ENCODE data around the gene HDAC4. TPM values are rescaled to one million over a fixed set of nuclear protein-coding genes. Genes with fewer than 3 reads are reported as not detected.

The HDAC4 gene
- total RNA-seq, 1 donor from 2014 or later, result 11.8 TPM

DNA sequence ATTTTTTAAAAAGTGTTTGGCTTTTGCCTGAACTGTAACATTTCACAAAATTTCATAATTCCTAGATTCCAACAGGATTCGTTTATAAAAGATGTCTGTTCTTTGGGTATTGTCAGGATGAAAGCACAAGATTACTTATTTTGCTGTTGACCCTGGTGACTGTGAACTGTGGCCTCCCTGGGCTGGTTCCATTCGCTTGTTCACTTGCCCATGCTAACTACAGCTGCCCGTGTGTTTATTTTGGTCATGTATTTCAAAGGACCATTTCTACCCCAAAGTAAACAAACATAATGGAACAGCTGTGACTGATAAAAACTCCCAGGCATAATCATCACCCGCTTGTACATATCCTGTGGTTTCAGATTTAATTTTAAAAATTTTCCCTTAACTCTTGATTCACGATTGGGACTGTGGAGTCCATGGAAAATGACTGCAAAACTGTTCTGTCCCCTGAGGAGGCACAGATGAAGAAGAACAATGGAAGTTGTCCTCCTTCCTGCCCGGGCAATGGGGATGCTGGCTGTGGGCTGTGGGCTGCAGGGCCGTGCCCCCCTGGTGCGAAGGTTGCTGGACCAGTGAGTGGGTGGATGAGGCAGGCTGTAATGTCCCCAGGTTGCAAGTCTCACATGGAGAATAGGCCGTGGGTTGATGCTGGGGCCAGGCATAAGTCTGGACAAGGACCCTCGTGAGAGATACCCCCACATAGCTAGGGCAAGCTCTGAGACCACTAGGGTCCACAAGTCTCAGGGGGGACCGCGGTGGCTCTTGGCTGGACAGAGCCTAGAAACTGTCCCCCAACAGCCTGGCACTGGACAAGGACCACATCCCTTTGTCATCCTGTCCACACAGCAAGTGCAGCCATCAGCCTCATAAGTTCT, 28.9 kb upstream of the HDAC4 start:
- H2AFZ ChIP-seq (ENCODE audit: low read depth, low read length), result no peak overlapping the region
- H3K9me3 ChIP-seq (ENCODE audit: insufficient read depth, low read depth, low read length), result no peaks in the 10 kb centered on the region
- H3K4me2 ChIP-seq (ENCODE audit: low read length), result no peak overlapping the region
- H4K20me1 ChIP-seq (ENCODE audit: insufficient read depth, low read length), result no peaks in the 10 kb centered on the region
- no peaks in the 10 kb centered on the region for H3K4me1 ChIP-seq (ENCODE audit: insufficient read depth, low read length)
- no peak overlapping the region for H3K27ac ChIP-seq (ENCODE audit: low read depth, low read length)
- no peaks in the 10 kb centered on the region for H3K27me3 ChIP-seq (ENCODE audit: insufficient read depth, low read length)
- H3K4me3 ChIP-seq (ENCODE audit: insufficient read depth, low read depth, low read length), result no peak overlapping the region
- DNase-seq (ENCODE audit: low read depth) (no peak), FAIRE-seq (no peak)
- TF ChIP-seq, protein P1, sequence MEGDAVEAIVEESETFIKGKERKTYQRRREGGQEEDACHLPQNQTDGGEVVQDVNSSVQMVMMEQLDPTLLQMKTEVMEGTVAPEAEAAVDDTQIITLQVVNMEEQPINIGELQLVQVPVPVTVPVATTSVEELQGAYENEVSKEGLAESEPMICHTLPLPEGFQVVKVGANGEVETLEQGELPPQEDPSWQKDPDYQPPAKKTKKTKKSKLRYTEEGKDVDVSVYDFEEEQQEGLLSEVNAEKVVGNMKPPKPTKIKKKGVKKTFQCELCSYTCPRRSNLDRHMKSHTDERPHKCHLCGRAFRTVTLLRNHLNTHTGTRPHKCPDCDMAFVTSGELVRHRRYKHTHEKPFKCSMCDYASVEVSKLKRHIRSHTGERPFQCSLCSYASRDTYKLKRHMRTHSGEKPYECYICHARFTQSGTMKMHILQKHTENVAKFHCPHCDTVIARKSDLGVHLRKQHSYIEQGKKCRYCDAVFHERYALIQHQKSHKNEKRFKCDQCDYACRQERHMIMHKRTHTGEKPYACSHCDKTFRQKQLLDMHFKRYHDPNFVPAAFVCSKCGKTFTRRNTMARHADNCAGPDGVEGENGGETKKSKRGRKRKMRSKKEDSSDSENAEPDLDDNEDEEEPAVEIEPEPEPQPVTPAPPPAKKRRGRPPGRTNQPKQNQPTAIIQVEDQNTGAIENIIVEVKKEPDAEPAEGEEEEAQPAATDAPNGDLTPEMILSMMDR (IDR thresholded peaks at IDR 0.05; ENCODE audit: insufficient read depth, low read depth, low read length), result no peak
- no peak for TF ChIP-seq EZH2 (IDR thresholded peaks at IDR 0.05; ENCODE audit: insufficient read depth, low read length)
- no peak overlapping the region for H3K4me3 Mint-ChIP-seq (ENCODE audit: unreplicated experiment)
- H3K4me1 Mint-ChIP-seq (ENCODE audit: low read depth, unreplicated experiment), result no peaks in the 10 kb centered on the region
- no peaks in the 10 kb centered on the region for H3K79me2 ChIP-seq (ENCODE audit: insufficient read depth, low read length)
- no peak overlapping the region for H3K27ac Mint-ChIP-seq (ENCODE audit: unreplicated experiment)
- H3K36me3 ChIP-seq (ENCODE audit: insufficient read depth, low read length), result no peaks in the 10 kb centered on the region
- H3K9ac ChIP-seq (ENCODE audit: low read length), result no peak overlapping the region
- peaks cover 9% of the 10 kb centered on the region for H3K27me3 Mint-ChIP-seq (ENCODE audit: low read depth, unreplicated experiment)
- H3K36me3 Mint-ChIP-seq (ENCODE audit: low read depth, unreplicated experiment), result no peaks in the 10 kb centered on the region
- H3K9me3 Mint-ChIP-seq (ENCODE audit: unreplicated experiment), result peaks cover 6% of the 10 kb centered on the region

DNA sequence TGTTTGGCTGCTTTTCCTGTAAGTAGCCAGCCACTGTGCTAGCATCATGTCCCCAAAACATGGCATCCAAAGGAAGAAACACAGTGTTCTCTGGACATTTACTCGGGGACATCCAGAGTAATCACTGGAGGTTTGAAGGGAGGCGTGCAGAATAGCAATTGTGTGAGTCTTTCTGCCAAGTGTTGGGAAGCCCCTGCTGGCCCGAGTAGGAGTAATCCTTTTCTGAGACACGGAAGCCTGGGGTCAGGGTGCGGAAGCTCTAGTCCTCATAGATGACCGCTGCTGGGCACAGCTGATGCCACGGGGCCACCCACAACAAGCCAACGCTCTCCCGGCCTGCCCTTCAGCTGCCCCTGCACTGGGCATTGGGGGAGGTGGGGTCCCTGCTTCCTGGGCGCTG, 24.8 kb upstream of the HDAC4 start:
- no peaks in the 10 kb centered on the region for H3K9me3 ChIP-seq (ENCODE audit: insufficient read depth, low read depth, low read length)
- H2AFZ ChIP-seq (ENCODE audit: low read depth, low read length), result peak overlapping the region; percentile 5
- H3K27ac ChIP-seq (ENCODE audit: low read depth, low read length), result no peak overlapping the region
- no peaks in the 10 kb centered on the region for H3K4me1 ChIP-seq (ENCODE audit: insufficient read depth, low read length)
- H3K27me3 ChIP-seq (ENCODE audit: insufficient read depth, low read length), result no peaks in the 10 kb centered on the region
- no peaks in the 10 kb centered on the region for H3K79me2 ChIP-seq (ENCODE audit: insufficient read depth, low read length)
- no peaks in the 10 kb centered on the region for H4K20me1 ChIP-seq (ENCODE audit: insufficient read depth, low read length)
- TF ChIP-seq EZH2 (IDR thresholded peaks at IDR 0.05; ENCODE audit: insufficient read depth, low read length), result no peak
- TF ChIP-seq, protein P1 (IDR thresholded peaks at IDR 0.05; ENCODE audit: insufficient read depth, low read depth, low read length), result no peak
- no peak overlapping the region for H3K4me3 ChIP-seq (ENCODE audit: insufficient read depth, low read depth, low read length)
- Mint-ChIP-seq H3K4me3 (ENCODE audit: unreplicated experiment) (no peak overlapping the region), H3K36me3 (ENCODE audit: low read depth, unreplicated experiment) (no peaks in the 10 kb centered on the region), H3K9me3 (ENCODE audit: unreplicated experiment) (peaks cover 3% of the 10 kb centered on the region), H3K27ac (ENCODE audit: unreplicated experiment) (no peak overlapping the region), H3K27me3 (ENCODE audit: low read depth, unreplicated experiment) (peaks cover 9% of the 10 kb centered on the region), H3K4me1 (ENCODE audit: low read depth, unreplicated experiment) (no peaks in the 10 kb centered on the region)
- DNase-seq (ENCODE audit: low read depth) (no peak), FAIRE-seq (no peak)
- H3K36me3 ChIP-seq (ENCODE audit: insufficient read depth, low read length), result no peaks in the 10 kb centered on the region
- no peak overlapping the region for H3K9ac ChIP-seq (ENCODE audit: low read length)
- peak overlapping the region; percentile 22 for H3K4me2 ChIP-seq (ENCODE audit: low read length)
